ENCODE data around the gene PLPP1.

The PLPP1 gene

GRCh38 chr5:55402199-55402598 lies 132.6 kb downstream of the PLPP1 start:
- H3K4me3 ChIP-seq (ENCODE audit: low read depth in 1 of 2, low read length in 2 of 2): no peak overlapping the region
- H3K36me3 ChIP-seq (ENCODE audit: control insufficient read depth in 1 of 2, insufficient read depth in 2 of 2, low read length in 2 of 2): peaks cover 19 to 26% of the 10 kb centered on the region in 2 donors
- no peaks in the 10 kb centered on the region for H3K9me3 ChIP-seq (ENCODE audit: control insufficient read depth in 1 of 2, low read length in 2 of 2)
- no peaks in the 10 kb centered on the region for H3K4me1 ChIP-seq (ENCODE audit: control insufficient read depth in 1 of 2, insufficient read depth in 2 of 2, low read length in 2 of 2)
- no peaks in the 10 kb centered on the region for H3K27me3 ChIP-seq (ENCODE audit: low read depth, low read length)
- H3K27ac ChIP-seq (ENCODE audit: low read length): no peak overlapping the region

- no peak overlapping the region for H3K27ac ChIP-seq (ENCODE audit: low read length)
- no peaks in the 10 kb centered on the region for H3K27me3 ChIP-seq (ENCODE audit: low read depth, low read length)
- H3K36me3 ChIP-seq (ENCODE audit: control insufficient read depth in 1 of 2, insufficient read depth in 2 of 2, low read length in 2 of 2): peaks cover 6 to 30% of the 10 kb centered on the region in 2 donors
- no peaks in the 10 kb centered on the region for H3K4me1 ChIP-seq (ENCODE audit: control insufficient read depth in 1 of 2, insufficient read depth in 2 of 2, low read length in 2 of 2)
- H3K4me3 ChIP-seq (ENCODE audit: low read depth in 1 of 2, low read length in 2 of 2): no peak overlapping the region
- H3K9me3 ChIP-seq (ENCODE audit: control insufficient read depth in 1 of 2, low read length in 2 of 2): peaks cover 0 to 4% of the 10 kb centered on the region in 2 donors
These were observed 141.1 kb downstream of the PLPP1 start for GRCh38 chr5:55393501-55394175.

- H3K4me3 ChIP-seq (ENCODE audit: low read depth in 1 of 2, low read length in 2 of 2): no peak overlapping the region
- peaks cover 0 to 4% of the 10 kb centered on the region in 2 donors for H3K9me3 ChIP-seq (ENCODE audit: control insufficient read depth in 1 of 2, low read length in 2 of 2)
- no peaks in the 10 kb centered on the region for H3K4me1 ChIP-seq (ENCODE audit: control insufficient read depth in 1 of 2, insufficient read depth in 2 of 2, low read length in 2 of 2)
- H3K27me3 ChIP-seq (ENCODE audit: low read depth, low read length): no peaks in the 10 kb centered on the region
- no peak overlapping the region for H3K27ac ChIP-seq (ENCODE audit: low read length)
- H3K36me3 ChIP-seq (ENCODE audit: control insufficient read depth in 1 of 2, insufficient read depth in 2 of 2, low read length in 2 of 2): peaks cover 15 to 35% of the 10 kb centered on the region in 2 donors
These were observed 142.1 kb downstream of the PLPP1 start for GRCh38 chr5:55392669-55393068.

- no peaks in the 10 kb centered on the region for H3K4me1 ChIP-seq (ENCODE audit: control insufficient read depth in 1 of 2, insufficient read depth in 2 of 2, low read length in 2 of 2)
- peaks cover 0 to 4% of the 10 kb centered on the region in 2 donors for H3K9me3 ChIP-seq (ENCODE audit: control insufficient read depth in 1 of 2, low read length in 2 of 2)
- peaks cover 15 to 32% of the 10 kb centered on the region in 2 donors for H3K36me3 ChIP-seq (ENCODE audit: control insufficient read depth in 1 of 2, insufficient read depth in 2 of 2, low read length in 2 of 2)
- no peaks in the 10 kb centered on the region for H3K27me3 ChIP-seq (ENCODE audit: low read depth, low read length)
- H3K4me3 ChIP-seq (ENCODE audit: low read depth in 1 of 2, low read length in 2 of 2): no peak overlapping the region
- peak overlapping the region; percentile 32 for H3K27ac ChIP-seq (ENCODE audit: low read length)
These were observed 143.1 kb downstream of the PLPP1 start for GRCh38 chr5:55391707-55392106.

DNA sequence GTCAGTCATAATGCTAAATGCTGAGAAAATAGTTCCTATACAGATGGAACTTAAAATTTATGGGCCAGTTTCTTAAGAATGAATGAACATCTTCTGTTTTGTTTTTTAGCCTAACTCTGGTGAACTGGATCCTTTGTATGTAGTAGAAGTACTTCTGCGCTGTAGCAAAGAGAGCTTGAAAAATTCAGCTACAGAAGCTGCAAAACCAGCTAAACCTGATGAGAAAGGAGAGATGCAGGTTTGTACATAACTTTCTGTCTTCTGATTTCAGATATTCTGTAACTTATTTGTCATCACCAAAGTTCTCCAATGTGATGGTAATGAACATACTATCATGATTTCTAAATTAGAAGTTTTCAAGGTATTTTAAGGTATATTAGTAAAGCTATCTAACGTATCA lies 146.9 kb downstream of the PLPP1 start:
- H3K36me3 ChIP-seq (ENCODE audit: control insufficient read depth in 1 of 2, insufficient read depth in 2 of 2, low read length in 2 of 2): peaks cover 12 to 41% of the 10 kb centered on the region in 2 donors
- no peak overlapping the region for H3K27ac ChIP-seq (ENCODE audit: low read length)
- no peak overlapping the region for H3K4me3 ChIP-seq (ENCODE audit: low read depth in 1 of 2, low read length in 2 of 2)
- H3K9me3 ChIP-seq (ENCODE audit: control insufficient read depth in 1 of 2, low read length in 2 of 2): peaks cover 0 to 12% of the 10 kb centered on the region in 2 donors
- no peaks in the 10 kb centered on the region for H3K27me3 ChIP-seq (ENCODE audit: low read depth, low read length)
- H3K4me1 ChIP-seq (ENCODE audit: control insufficient read depth in 1 of 2, insufficient read depth in 2 of 2, low read length in 2 of 2): no peaks in the 10 kb centered on the region

GRCh38 chr5:55386356-55386755 lies 148.4 kb downstream of the PLPP1 start:
- peaks cover 13 to 35% of the 10 kb centered on the region in 2 donors for H3K36me3 ChIP-seq (ENCODE audit: control insufficient read depth in 1 of 2, insufficient read depth in 2 of 2, low read length in 2 of 2)
- no peak overlapping the region for H3K4me3 ChIP-seq (ENCODE audit: low read depth in 1 of 2, low read length in 2 of 2)
- no peaks in the 10 kb centered on the region for H3K27me3 ChIP-seq (ENCODE audit: low read depth, low read length)
- no peaks in the 10 kb centered on the region for H3K4me1 ChIP-seq (ENCODE audit: control insufficient read depth in 1 of 2, insufficient read depth in 2 of 2, low read length in 2 of 2)
- H3K27ac ChIP-seq (ENCODE audit: low read length): no peak overlapping the region
- peaks cover 0 to 10% of the 10 kb centered on the region in 2 donors for H3K9me3 ChIP-seq (ENCODE audit: control insufficient read depth in 1 of 2, low read length in 2 of 2)

DNA sequence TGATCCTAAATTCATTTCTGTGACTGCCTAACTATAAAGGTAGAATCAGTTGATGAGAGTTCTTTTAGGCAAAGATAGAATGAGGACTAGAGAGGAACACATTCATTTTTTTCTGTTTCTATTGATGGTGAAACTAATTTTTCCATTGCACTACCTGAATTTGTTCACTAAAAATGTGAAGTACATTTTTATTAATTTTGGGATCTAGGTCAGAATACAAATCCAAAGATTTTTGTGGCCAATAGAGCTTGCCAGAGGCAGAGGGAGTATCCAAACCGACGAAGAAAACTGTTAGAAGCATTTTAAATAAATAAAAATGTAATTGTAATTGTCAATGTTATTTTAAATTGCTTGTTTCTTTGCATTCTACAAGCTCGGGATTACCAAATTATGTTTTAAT lies 148.9 kb downstream of the PLPP1 start:
- Histone ChIP-seq H3K4me1 (ENCODE audit: control insufficient read depth in 1 of 2, insufficient read depth in 2 of 2, low read length in 2 of 2) (no peaks in the 10 kb centered on the region), H3K9me3 (ENCODE audit: control insufficient read depth in 1 of 2, low read length in 2 of 2) (peaks cover 0 to 10% of the 10 kb centered on the region in 2 donors), H3K4me3 (ENCODE audit: low read depth in 1 of 2, low read length in 2 of 2) (no peak overlapping the region), H3K36me3 (ENCODE audit: control insufficient read depth in 1 of 2, insufficient read depth in 2 of 2, low read length in 2 of 2) (peaks cover 13 to 35% of the 10 kb centered on the region in 2 donors), H3K27me3 (ENCODE audit: low read depth, low read length) (no peaks in the 10 kb centered on the region), H3K27ac (ENCODE audit: low read length) (no peak overlapping the region)

GRCh38 chr5:55385227-55385626 lies 149.5 kb downstream of the PLPP1 start:
- Histone ChIP-seq H3K4me1 (ENCODE audit: control insufficient read depth in 1 of 2, insufficient read depth in 2 of 2, low read length in 2 of 2) (no peaks in the 10 kb centered on the region), H3K36me3 (ENCODE audit: control insufficient read depth in 1 of 2, insufficient read depth in 2 of 2, low read length in 2 of 2) (peaks cover 18 to 33% of the 10 kb centered on the region in 2 donors), H3K9me3 (ENCODE audit: control insufficient read depth in 1 of 2, low read length in 2 of 2) (peaks cover 0 to 10% of the 10 kb centered on the region in 2 donors), H3K27ac (ENCODE audit: low read length) (no peak overlapping the region), H3K4me3 (ENCODE audit: low read depth in 1 of 2, low read length in 2 of 2) (no peak overlapping the region), H3K27me3 (ENCODE audit: low read depth, low read length) (no peaks in the 10 kb centered on the region)

GRCh38 chr5:55384072-55384471 lies 150.7 kb downstream of the PLPP1 start:
- Histone ChIP-seq H3K4me1 (ENCODE audit: control insufficient read depth in 1 of 2, insufficient read depth in 2 of 2, low read length in 2 of 2) (no peaks in the 10 kb centered on the region), H3K9me3 (ENCODE audit: control insufficient read depth in 1 of 2, low read length in 2 of 2) (peaks cover 0 to 10% of the 10 kb centered on the region in 2 donors), H3K36me3 (ENCODE audit: control insufficient read depth in 1 of 2, insufficient read depth in 2 of 2, low read length in 2 of 2) (peaks cover 25 to 36% of the 10 kb centered on the region in 2 donors), H3K27me3 (ENCODE audit: low read depth, low read length) (no peaks in the 10 kb centered on the region), H3K4me3 (ENCODE audit: low read depth in 1 of 2, low read length in 2 of 2) (no peak overlapping the region), H3K27ac (ENCODE audit: low read length) (no peak overlapping the region)

- Histone ChIP-seq H3K27ac (ENCODE audit: low read length) (no peak overlapping the region), H3K9me3 (ENCODE audit: control insufficient read depth in 1 of 2, low read length in 2 of 2) (peaks cover 0 to 10% of the 10 kb centered on the region in 2 donors), H3K36me3 (ENCODE audit: control insufficient read depth in 1 of 2, insufficient read depth in 2 of 2, low read length in 2 of 2) (peaks cover 25 to 32% of the 10 kb centered on the region in 2 donors), H3K4me3 (ENCODE audit: low read depth in 1 of 2, low read length in 2 of 2) (no peak overlapping the region), H3K4me1 (ENCODE audit: control insufficient read depth in 1 of 2, insufficient read depth in 2 of 2, low read length in 2 of 2) (no peaks in the 10 kb centered on the region), H3K27me3 (ENCODE audit: low read depth, low read length) (no peaks in the 10 kb centered on the region)
These were observed 151.5 kb downstream of the PLPP1 start for GRCh38 chr5:55383254-55383653.

DNA sequence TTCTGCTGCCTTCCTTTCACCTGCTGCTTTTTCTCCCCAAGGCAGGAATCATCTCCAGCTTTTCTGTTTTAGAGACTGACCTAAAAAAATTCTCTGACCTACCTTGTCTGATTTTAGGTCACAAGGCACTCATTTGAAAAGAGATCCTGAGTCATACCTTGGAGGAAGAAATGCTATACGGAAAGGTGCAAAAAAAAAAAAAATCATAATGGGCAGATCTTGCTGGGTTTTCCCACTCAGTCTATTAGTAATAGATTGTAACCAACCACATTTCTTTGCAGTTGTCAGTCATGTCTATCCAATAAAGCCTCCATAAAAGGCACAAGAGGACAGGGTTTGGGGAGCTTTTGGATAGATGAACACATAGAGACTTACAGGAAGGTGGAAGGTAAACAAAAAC lies 157.0 kb downstream of the PLPP1 start:
- H3K36me3 ChIP-seq (ENCODE audit: control insufficient read depth in 1 of 2, insufficient read depth in 2 of 2, low read length in 2 of 2): peaks cover 18 to 30% of the 10 kb centered on the region in 2 donors
- no peaks in the 10 kb centered on the region for H3K27me3 ChIP-seq (ENCODE audit: low read depth, low read length)
- no peaks in the 10 kb centered on the region for H3K4me1 ChIP-seq (ENCODE audit: control insufficient read depth in 1 of 2, insufficient read depth in 2 of 2, low read length in 2 of 2)
- no peaks in the 10 kb centered on the region for H3K9me3 ChIP-seq (ENCODE audit: control insufficient read depth in 1 of 2, low read length in 2 of 2)
- peak overlapping the region; percentile 54 for H3K27ac ChIP-seq (ENCODE audit: low read length)
- no peak overlapping the region for H3K4me3 ChIP-seq (ENCODE audit: low read depth in 1 of 2, low read length in 2 of 2)
